Measurements from ENCODE around the gene LRCOL1.

DNA sequence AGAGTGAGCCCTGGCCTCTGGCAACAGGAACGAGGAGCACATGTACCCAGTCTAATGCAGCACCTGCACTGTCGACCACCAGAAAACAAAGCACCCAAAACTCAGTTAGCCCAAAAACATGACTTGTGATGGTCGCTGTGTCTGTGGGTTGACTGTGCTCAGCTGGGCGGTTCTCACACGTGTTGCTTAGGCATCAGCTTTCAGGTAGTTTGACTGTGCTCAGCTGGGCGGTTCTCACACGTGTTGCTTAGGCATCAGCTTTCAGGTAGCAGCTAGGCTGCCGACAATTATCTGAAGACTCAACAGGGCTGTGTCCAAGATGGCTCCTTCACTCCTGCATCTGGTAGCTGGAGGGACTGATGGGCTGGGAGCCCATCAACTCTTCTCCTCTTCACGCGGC lies 1.2 kb upstream of the LRCOL1 start:
- TF ChIP-seq SP2 (CRISPR knock-in tag; IDR thresholded peaks at IDR 0.05) (no peak), YY1 (IDR thresholded peaks at IDR 0.05; ENCODE audit: insufficient read depth, insufficient replicate concordance, low read depth, low read length) (no peak), CREB1 (IDR thresholded peaks at IDR 0.05) (no peak), CREB1 (CRISPR knock-in tag; IDR thresholded peaks at IDR 0.05) (no peak), MAZ (IDR thresholded peaks at IDR 0.05; ENCODE audit: borderline replicate concordance, low read depth, low read length) (no peak), MAZ (CRISPR knock-in tag; IDR thresholded peaks at IDR 0.05; ENCODE audit: low read depth) (no peak), POLR2A (IDR thresholded peaks at IDR 0.05; ENCODE audit: insufficient read depth in 1 of 2, low read depth in 2 of 2, low read length in 2 of 2) (no peak), BHLHE40 (IDR thresholded peaks at IDR 0.05; ENCODE audit: low read length) (no peak), EED (CRISPR knock-in tag; IDR thresholded peaks at IDR 0.05) (no peak), FOXM1 (CRISPR knock-in tag; IDR thresholded peaks at IDR 0.05) (no peak), KDM4B (CRISPR knock-in tag; IDR thresholded peaks at IDR 0.05) (no peak), SKI (IDR thresholded peaks at IDR 0.05; ENCODE audit: partially characterized antibody) (no peak)
- TF ChIP-seq, protein P1, sequence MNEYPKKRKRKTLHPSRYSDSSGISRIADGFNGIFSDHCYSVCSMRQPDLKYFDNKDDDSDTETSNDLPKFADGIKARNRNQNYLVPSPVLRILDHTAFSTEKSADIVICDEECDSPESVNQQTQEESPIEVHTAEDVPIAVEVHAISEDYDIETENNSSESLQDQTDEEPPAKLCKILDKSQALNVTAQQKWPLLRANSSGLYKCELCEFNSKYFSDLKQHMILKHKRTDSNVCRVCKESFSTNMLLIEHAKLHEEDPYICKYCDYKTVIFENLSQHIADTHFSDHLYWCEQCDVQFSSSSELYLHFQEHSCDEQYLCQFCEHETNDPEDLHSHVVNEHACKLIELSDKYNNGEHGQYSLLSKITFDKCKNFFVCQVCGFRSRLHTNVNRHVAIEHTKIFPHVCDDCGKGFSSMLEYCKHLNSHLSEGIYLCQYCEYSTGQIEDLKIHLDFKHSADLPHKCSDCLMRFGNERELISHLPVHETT (CRISPR knock-in tag; conservative IDR thresholded peaks at IDR 0.05), result no peak
- TF ChIP-seq, protein P2, sequence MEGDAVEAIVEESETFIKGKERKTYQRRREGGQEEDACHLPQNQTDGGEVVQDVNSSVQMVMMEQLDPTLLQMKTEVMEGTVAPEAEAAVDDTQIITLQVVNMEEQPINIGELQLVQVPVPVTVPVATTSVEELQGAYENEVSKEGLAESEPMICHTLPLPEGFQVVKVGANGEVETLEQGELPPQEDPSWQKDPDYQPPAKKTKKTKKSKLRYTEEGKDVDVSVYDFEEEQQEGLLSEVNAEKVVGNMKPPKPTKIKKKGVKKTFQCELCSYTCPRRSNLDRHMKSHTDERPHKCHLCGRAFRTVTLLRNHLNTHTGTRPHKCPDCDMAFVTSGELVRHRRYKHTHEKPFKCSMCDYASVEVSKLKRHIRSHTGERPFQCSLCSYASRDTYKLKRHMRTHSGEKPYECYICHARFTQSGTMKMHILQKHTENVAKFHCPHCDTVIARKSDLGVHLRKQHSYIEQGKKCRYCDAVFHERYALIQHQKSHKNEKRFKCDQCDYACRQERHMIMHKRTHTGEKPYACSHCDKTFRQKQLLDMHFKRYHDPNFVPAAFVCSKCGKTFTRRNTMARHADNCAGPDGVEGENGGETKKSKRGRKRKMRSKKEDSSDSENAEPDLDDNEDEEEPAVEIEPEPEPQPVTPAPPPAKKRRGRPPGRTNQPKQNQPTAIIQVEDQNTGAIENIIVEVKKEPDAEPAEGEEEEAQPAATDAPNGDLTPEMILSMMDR (CRISPR knock-in tag; IDR thresholded peaks at IDR 0.05), result no peak
- TF ChIP-seq, protein P3, sequence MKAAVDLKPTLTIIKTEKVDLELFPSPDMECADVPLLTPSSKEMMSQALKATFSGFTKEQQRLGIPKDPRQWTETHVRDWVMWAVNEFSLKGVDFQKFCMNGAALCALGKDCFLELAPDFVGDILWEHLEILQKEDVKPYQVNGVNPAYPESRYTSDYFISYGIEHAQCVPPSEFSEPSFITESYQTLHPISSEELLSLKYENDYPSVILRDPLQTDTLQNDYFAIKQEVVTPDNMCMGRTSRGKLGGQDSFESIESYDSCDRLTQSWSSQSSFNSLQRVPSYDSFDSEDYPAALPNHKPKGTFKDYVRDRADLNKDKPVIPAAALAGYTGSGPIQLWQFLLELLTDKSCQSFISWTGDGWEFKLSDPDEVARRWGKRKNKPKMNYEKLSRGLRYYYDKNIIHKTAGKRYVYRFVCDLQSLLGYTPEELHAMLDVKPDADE (CRISPR knock-in tag; IDR thresholded peaks at IDR 0.05), result no peak
- TF ChIP-seq, protein P4, sequence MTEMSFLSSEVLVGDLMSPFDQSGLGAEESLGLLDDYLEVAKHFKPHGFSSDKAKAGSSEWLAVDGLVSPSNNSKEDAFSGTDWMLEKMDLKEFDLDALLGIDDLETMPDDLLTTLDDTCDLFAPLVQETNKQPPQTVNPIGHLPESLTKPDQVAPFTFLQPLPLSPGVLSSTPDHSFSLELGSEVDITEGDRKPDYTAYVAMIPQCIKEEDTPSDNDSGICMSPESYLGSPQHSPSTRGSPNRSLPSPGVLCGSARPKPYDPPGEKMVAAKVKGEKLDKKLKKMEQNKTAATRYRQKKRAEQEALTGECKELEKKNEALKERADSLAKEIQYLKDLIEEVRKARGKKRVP (CRISPR knock-in tag; IDR thresholded peaks at IDR 0.05), result no peak

Measured in HepG2 (cell line).